ENCODE measurements around the gene THEMIS2. TPM values are rescaled to one million over a fixed set of nuclear protein-coding genes. Genes with fewer than 3 reads are reported as not detected.
A peak's percentile ranks its signal among the peaks of the same experiment; 100 is the strongest.

Gene THEMIS2
- total and polyA plus RNA-seq, 10 of the 15 experiments (the other 5 are each of a cell fraction or from before 2014, with no cell fraction given): 9.1 to 114 (median 38.3) TPM

DNA sequence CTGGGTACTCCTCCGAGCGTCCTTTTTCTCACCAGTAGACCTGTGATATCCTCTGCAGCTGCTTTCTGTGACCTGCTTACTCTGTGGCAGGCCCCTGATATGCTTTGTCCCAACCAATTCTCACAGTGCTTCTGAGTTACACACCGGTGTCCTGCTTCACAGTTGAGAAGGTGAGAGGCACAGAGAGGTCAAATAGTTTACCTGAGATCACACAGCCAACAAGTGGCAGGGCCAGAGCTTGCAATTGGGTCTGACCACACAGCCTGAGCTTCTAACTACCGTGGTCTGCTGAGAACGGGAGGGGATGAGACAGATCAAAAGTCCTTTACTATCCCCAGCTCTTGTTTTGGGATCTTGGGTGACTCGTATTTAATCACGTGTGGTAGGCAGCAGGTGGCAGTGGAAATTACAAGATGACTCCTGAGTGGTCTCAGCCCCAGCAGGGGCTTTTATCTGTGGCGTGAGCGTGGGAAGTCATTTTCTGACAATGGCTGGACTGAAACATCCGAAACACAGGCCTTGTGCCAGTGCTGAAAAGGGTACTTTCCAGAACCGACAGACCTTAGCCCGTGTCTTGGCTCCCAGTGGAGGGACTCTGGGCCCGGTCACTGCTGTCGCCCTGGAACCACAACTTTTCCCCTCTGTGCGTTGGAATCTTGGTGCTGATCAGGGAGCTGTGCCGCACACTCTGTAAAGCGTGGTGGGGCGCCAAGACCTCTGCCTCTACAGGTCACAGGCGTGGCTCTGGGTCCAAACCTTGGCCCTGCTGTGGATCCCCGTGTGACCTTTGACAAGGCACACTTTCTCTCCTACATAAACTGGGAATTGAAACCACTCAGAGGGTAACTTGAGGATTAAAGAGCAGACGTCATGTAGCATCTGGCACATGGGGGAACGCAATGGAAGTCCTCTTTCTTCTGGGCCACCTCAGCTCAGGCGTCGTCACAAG is 11.9 kb downstream of the THEMIS2 start (continued):
- TF ChIP-seq NR2F1 (conservative IDR thresholded peaks at IDR 0.05) (peak; percentile 98), KLF5 (IDR thresholded peaks at IDR 0.05; ENCODE audit: partially characterized antibody) (peak; percentile 1), WRNIP1 (IDR thresholded peaks at IDR 0.05; ENCODE audit: borderline replicate concordance, low read depth, low read length) (no peak), MEF2B (IDR thresholded peaks at IDR 0.05; ENCODE audit: partially characterized antibody, poor library complexity, severe bottlenecking) (peak; percentile 72), RB1 (IDR thresholded peaks at IDR 0.05; ENCODE audit: borderline replicate concordance) (no peak; the same call in 1 of the 2 replicates), ZZZ3 (IDR thresholded peaks at IDR 0.05; ENCODE audit: control insufficient read depth, insufficient read length, low read depth) (no peak), PAX5 (IDR thresholded peaks at IDR 0.05; ENCODE audit: borderline replicate concordance, low read depth, low read length) (peak; percentile 54; the same call in 1 of the 2 replicates), SPI1 (IDR thresholded peaks at IDR 0.05; ENCODE audit: borderline replicate concordance, insufficient read depth, low read depth, low read length) (peak; percentile 60; the same call in 1 of the 2 replicates), FOS (IDR thresholded peaks at IDR 0.05; ENCODE audit: borderline replicate concordance, extremely low read depth, insufficient read length) (no peak), BRCA1 (IDR thresholded peaks at IDR 0.05; ENCODE audit: low read depth, low read length) (no peak), SMAD1 (IDR thresholded peaks at IDR 0.05; ENCODE audit: low read depth, partially characterized antibody) (no peak), POLR2AphosphoS5 (IDR thresholded peaks at IDR 0.05; ENCODE audit: low read length) (peak; percentile 71), SUZ12 (IDR thresholded peaks at IDR 0.05; ENCODE audit: unreplicated experiment) (no peak), NRF1 (conservative IDR thresholded peaks at IDR 0.05; ENCODE audit: low read depth, low read length) (no peak)
- TF ChIP-seq, protein P1, sequence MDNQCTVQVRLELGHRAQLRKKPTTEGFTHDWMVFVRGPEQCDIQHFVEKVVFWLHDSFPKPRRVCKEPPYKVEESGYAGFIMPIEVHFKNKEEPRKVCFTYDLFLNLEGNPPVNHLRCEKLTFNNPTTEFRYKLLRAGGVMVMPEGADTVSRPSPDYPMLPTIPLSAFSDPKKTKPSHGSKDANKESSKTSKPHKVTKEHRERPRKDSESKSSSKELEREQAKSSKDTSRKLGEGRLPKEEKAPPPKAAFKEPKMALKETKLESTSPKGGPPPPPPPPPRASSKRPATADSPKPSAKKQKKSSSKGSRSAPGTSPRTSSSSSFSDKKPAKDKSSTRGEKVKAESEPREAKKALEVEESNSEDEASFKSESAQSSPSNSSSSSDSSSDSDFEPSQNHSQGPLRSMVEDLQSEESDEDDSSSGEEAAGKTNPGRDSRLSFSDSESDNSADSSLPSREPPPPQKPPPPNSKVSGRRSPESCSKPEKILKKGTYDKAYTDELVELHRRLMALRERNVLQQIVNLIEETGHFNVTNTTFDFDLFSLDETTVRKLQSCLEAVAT (IDR thresholded peaks at IDR 0.05): peak; percentile 71; the same call in 1 of the 2 replicates
- TF ChIP-seq, protein P2, sequence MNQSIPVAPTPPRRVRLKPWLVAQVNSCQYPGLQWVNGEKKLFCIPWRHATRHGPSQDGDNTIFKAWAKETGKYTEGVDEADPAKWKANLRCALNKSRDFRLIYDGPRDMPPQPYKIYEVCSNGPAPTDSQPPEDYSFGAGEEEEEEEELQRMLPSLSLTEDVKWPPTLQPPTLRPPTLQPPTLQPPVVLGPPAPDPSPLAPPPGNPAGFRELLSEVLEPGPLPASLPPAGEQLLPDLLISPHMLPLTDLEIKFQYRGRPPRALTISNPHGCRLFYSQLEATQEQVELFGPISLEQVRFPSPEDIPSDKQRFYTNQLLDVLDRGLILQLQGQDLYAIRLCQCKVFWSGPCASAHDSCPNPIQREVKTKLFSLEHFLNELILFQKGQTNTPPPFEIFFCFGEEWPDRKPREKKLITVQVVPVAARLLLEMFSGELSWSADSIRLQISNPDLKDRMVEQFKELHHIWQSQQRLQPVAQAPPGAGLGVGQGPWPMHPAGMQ (IDR thresholded peaks at IDR 0.05; ENCODE audit: borderline replicate concordance): no peak
- TF ChIP-seq, protein P3, sequence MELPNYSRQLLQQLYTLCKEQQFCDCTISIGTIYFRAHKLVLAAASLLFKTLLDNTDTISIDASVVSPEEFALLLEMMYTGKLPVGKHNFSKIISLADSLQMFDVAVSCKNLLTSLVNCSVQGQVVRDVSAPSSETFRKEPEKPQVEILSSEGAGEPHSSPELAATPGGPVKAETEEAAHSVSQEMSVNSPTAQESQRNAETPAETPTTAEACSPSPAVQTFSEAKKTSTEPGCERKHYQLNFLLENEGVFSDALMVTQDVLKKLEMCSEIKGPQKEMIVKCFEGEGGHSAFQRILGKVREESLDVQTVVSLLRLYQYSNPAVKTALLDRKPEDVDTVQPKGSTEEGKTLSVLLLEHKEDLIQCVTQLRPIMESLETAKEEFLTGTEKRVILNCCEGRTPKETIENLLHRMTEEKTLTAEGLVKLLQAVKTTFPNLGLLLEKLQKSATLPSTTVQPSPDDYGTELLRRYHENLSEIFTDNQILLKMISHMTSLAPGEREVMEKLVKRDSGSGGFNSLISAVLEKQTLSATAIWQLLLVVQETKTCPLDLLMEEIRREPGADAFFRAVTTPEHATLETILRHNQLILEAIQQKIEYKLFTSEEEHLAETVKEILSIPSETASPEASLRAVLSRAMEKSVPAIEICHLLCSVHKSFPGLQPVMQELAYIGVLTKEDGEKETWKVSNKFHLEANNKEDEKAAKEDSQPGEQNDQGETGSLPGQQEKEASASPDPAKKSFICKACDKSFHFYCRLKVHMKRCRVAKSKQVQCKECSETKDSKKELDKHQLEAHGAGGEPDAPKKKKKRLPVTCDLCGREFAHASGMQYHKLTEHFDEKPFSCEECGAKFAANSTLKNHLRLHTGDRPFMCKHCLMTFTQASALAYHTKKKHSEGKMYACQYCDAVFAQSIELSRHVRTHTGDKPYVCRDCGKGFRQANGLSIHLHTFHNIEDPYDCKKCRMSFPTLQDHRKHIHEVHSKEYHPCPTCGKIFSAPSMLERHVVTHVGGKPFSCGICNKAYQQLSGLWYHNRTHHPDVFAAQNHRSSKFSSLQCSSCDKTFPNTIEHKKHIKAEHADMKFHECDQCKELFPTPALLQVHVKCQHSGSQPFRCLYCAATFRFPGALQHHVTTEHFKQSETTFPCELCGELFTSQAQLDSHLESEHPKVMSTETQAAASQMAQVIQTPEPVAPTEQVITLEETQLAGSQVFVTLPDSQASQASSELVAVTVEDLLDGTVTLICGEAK (IDR thresholded peaks at IDR 0.05; ENCODE audit: borderline replicate concordance): no peak
- TF ChIP-seq, protein P4, sequence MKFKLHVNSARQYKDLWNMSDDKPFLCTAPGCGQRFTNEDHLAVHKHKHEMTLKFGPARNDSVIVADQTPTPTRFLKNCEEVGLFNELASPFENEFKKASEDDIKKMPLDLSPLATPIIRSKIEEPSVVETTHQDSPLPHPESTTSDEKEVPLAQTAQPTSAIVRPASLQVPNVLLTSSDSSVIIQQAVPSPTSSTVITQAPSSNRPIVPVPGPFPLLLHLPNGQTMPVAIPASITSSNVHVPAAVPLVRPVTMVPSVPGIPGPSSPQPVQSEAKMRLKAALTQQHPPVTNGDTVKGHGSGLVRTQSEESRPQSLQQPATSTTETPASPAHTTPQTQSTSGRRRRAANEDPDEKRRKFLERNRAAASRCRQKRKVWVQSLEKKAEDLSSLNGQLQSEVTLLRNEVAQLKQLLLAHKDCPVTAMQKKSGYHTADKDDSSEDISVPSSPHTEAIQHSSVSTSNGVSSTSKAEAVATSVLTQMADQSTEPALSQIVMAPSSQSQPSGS (IDR thresholded peaks at IDR 0.05; ENCODE audit: low read length): peak; percentile 63

Data from GM12878 (cell line).